ENCODE results near the gene KRT86. TPM values are rescaled to one million over a fixed set of nuclear protein-coding genes. Genes with fewer than 3 reads are reported as not detected.

The KRT86 gene
- total and polyA plus RNA-seq, 2 of the 8 experiments (the other 6 are each of a cell fraction or from before 2014, with no cell fraction given), result 0.12 TPM; not detected in 1

- TF ChIP-seq YY1 (IDR thresholded peaks at IDR 0.05; ENCODE audit: low read depth, low read length) (no peak), POLR2AphosphoS5 (IDR thresholded peaks at IDR 0.05; ENCODE audit: low read depth, low read length) (no peak), EGR1 (IDR thresholded peaks at IDR 0.05; ENCODE audit: borderline replicate concordance, low read depth, low read length) (no peak), CTCF (IDR thresholded peaks at IDR 0.05; ENCODE audit: control extremely low read depth in 1 of 3, insufficient read depth in 1 of 3, low read depth in 1 of 3, low read length in 3 of 3) (no peak), RAD21 (IDR thresholded peaks at IDR 0.05 in 1 of 2, conservative IDR thresholded peaks at IDR 0.05 in 1 of 2; ENCODE audit: low read depth in 2 of 2, low read length in 2 of 2) (no peak), NANOG (IDR thresholded peaks at IDR 0.05; ENCODE audit: insufficient read depth, low read depth, low read length, poor library complexity, severe bottlenecking) (no peak), E2F6 (IDR thresholded peaks at IDR 0.05) (peak; percentile 66), HDAC2 (IDR thresholded peaks at IDR 0.05; ENCODE audit: borderline replicate concordance in 1 of 2, low read depth in 2 of 2, low read length in 2 of 2) (0 out of 4 replicates have a peak, but pooled peaks of 1 of the 2 experiments have one; percentile 27), TBP (IDR thresholded peaks at IDR 0.05; ENCODE audit: low read depth, low read length) (0 out of 2 replicates have a peak, but pooled peaks have one; percentile 14), JUN (IDR thresholded peaks at IDR 0.05; ENCODE audit: low read depth, low read length) (no peak), SRF (IDR thresholded peaks at IDR 0.05; ENCODE audit: low read depth, low read length) (no peak), CTBP2 (IDR thresholded peaks at IDR 0.05; ENCODE audit: borderline replicate concordance, insufficient read depth, insufficient read length, low read length) (no peak), PHF8 (conservative IDR thresholded peaks at IDR 0.05; ENCODE audit: low read depth, low read length) (0 out of 2 replicates have a peak, but pooled peaks have one; percentile 14), ATF2 (IDR thresholded peaks at IDR 0.05; ENCODE audit: low read length) (no peak), GTF2F1 (IDR thresholded peaks at IDR 0.05; ENCODE audit: borderline replicate concordance, low read depth, low read length) (no peak), ATF3 (IDR thresholded peaks at IDR 0.05; ENCODE audit: insufficient read depth, low read depth, low read length) (no peak)
Measured at GRCh38 chr12:52233462-52234207, 40.8 kb upstream of the KRT86 start (continued).
